ENCODE results near the gene OPRD1. TPM values are rescaled to one million over a fixed set of nuclear protein-coding genes. Genes with fewer than 3 reads are reported as not detected.
"Not testable (repeated sequence)": the region's sequence is repeated elsewhere in the genome, so short reads cannot be mapped to it uniquely, and the experiment has no call there.

Gene OPRD1
- total RNA-seq, 1 donor from 2014 or later = not detected

DNA sequence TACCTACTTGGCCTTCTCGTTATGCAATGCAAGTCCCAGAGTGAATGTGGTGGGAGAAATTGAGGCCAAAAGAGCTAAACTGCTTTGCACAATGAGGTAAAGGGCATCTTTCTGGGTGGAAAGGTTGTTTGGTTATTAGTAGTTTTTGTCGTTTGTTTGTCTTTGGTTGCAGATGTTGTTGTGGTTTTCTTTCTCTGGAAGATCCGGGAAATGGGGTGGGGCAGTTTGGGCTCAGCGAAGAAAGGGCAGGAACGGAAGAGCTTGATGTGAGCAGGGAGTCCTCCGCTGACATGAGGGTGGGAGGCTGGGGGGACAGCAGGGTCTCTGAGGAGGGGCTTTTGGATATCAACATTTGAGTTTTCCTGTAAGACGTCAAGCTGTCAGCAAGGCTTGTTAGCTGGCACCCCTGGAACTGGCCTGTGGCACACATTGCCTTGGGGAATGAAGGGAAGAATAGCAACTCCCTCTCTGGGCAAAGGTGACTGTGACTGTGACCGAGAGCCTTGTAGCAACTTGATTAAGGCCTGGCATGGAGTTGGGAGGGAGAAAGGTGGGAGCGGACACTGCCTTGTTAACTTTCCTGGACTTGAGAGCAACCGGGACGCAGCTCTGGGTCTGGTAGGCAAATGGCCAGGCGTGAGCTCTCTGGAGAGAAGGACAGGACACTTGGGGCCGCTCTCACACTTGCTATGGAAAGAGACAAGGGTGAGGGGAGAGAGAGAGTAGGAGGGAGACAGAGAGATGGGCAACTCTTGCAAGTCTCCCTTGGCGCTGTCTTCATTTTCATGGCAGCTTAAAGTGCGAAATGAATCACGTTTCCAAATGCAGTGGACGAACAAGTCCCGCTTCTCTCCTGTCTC lies 15.4 kb upstream of the OPRD1 start:
- intact Hi-C loops (cut with DNase I) = no loop called here
- ATAC-seq (peak; percentile 30), DNase-seq (ENCODE audit: low spot score) (no peak)

DNA sequence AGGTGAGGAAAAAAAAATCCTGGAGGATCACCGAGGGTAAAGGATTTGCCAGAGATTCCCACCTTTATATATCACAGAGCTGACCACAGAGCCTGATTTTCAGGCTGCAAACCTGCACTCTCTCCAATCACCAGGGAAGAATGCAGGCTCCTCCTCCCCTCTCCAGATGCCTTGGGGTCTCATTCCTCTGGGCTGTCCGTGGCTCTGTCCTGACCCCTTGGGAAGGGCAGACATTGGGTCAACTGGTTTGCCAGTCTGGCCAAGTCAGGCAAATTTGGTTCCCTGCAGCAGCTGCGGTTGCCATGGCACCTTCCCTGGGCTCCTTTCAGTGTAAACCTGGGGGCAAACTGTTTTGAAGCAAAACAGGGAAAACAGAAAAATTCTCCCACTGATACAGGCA lies 11.6 kb upstream of the OPRD1 start:
- DNase-seq (ENCODE audit: low spot score) (no peak), ATAC-seq (no peak)
- intact Hi-C loops (cut with DNase I) = loop anchor here (10.0 kb wide), 1 partner anchor 64 kb away; no protein-coding TSS in a partner anchor

DNA sequence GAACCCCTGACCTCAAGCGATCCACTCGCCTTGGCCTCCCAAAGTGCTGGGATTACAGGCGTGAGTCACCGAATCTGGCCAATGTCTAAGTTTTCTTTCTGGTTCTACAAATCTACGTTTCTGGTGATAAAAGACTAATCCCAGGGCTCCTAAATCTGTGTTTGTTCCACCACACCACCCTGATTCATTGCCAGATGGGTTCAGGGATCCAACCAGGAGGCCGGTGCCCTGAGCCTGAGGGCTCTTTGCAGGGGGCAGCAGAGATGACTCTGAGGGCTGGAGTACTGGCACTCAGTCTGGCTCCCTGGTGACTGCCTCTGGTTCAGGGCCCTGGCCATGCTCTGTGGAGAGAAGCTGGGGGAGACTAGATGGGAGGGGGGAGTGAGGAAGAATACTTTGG lies 10.5 kb upstream of the OPRD1 start:
- intact Hi-C loops (cut with DNase I) = loop anchor here (10.0 kb wide), 1 partner anchor 63 kb away; no protein-coding TSS in a partner anchor
- no peak for ATAC-seq
- no peak for DNase-seq (ENCODE audit: low spot score)

DNA sequence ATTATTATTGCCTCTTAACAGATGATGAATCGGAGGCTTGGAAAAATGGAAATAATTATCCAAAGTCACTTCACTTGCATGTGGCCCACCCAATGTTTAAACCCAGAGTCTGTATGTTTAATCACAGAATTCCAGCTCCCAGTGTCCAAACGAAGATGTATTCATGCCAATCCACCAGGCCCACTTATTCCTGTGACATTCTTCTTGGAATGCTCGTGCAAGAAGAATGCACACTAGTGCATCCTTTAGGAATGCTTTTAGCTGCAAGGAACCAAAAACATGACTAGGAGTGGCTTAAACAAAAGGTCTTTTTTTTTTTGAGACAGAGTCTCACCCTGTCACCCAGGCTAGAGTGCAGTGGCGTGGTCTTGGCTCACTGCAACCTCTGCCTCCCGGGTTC lies 8.9 kb upstream of the OPRD1 start:
- intact Hi-C loops (cut with DNase I) = loop anchor here (10.0 kb wide), 1 partner anchor 62 kb away; no protein-coding TSS in a partner anchor
- no peak for ATAC-seq

DNA sequence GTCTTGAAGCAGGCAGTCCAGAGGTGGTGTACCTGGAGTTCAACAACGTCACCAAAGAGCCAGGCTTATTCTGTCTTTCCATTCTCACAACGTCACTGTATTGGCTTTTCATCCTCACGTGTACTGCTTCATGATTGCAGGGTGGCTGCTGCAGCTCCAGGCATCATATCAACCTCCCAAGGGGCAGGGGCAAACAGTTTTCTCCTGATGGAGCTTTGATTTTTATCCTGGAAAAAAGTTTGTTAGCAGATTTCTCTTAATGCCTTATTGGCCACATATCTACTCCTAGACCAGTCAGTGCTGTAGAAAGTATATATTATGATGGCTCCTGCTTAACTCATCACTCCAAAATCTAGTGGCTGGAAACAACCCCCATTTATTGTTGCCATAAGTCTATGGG lies 8.3 kb upstream of the OPRD1 start:
- no peak for ATAC-seq
- intact Hi-C loops (cut with DNase I) = loop anchor here (10.0 kb wide), 1 partner anchor 61 kb away; no protein-coding TSS in a partner anchor
- DNase-seq (ENCODE audit: low spot score) = no peak

More for the DNA sequence above, 8.9 kb upstream of the OPRD1 start:
- no peak for DNase-seq (ENCODE audit: low spot score)

DNA sequence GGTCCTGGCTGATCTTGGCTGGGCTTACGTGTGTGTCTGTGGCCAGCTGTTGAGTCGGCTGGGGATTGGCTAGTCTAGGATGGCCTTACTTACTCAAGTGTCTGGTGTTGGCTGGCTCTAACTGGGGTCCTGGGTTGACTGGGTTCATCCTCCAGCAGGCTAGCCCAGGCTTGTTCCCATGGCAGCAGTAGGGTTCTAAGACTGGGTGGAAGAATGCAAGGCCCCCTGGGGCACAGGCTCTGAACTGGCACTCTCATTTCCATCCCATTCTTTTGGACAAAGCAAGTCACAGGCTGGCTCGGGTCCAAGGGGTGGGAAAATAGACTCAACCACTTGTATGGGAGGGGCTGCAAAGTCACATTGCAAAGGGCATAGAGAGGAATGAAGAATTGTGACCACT lies 7.9 kb upstream of the OPRD1 start:
- intact Hi-C loops (cut with DNase I) = loop anchor here (10.0 kb wide), 1 partner anchor 61 kb away; no protein-coding TSS in a partner anchor
- DNase-seq (ENCODE audit: low spot score) (no peak), ATAC-seq (no peak)

DNA sequence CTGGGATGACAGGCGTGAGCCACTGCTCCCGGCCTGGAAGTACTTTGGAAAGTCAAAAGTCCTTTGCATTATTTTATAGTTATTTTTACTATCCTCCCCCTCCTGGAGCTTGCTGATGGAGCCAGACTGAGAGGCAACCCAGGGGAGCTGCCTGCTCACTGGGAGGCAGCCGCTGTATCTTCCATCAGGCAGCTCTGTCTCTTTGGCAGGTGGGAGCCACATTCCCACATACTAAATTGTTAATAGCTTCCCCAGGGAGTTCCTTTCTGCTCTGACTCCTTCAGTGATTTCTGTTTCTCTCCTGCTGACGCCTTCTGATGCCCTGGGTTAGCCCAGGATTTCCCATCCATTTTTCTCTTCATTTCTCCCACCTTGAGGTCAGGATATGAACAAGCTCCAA lies 4.9 kb upstream of the OPRD1 start:
- ATAC-seq = no peak
- intact Hi-C loops (cut with DNase I) = loop anchor here (10.0 kb wide), 1 partner anchor 58 kb away; no protein-coding TSS in a partner anchor
- DNase-seq (ENCODE audit: low spot score) = no peak

DNA sequence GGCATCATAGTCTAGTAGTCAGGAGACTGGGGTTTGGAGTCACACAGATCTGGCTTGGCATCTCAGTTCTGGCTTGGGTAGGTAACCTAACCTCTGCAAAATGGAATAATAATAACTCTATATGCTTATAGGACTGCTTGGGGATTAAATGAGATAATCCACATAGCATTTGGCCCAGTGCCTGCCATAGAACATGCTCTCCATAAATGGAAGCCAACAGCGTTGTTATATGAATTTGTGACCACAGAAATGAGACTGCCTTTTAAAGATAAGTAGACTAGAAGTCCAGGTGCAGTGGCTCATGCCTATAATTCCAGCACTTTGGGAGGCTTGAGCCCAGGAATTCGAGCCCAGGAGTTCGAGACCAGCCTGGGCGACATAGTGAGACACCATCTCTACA lies 4.0 kb upstream of the OPRD1 start:
- ATAC-seq = no peak
- DNase-seq (ENCODE audit: low spot score) = no peak
- intact Hi-C loops (cut with DNase I) = loop anchor here (10.0 kb wide), 1 partner anchor 57 kb away; no protein-coding TSS in a partner anchor

DNA sequence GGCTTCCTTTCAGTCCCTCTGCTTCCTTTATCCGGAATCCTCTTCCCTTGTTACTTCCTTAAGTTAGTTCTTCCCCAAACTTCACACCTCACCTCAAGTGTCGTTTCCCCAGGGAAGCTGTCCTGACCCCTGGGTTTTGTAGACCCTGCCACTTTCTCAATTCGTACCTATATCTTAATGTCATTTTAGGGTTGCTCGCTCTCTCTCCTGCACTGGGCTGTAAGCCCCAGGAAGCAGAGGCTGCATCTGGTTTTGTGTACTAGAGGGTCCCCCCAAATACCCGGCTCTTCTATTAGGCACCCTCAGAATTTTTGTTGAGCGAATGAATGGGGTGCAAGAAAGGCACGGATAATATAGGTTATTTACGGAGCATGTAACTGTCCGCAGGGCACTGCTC lies 603 bp upstream of the OPRD1 start:
- no peak for DNase-seq (ENCODE audit: low spot score)
- no peak for ATAC-seq
- intact Hi-C loops (cut with DNase I) = no loop called here

DNA sequence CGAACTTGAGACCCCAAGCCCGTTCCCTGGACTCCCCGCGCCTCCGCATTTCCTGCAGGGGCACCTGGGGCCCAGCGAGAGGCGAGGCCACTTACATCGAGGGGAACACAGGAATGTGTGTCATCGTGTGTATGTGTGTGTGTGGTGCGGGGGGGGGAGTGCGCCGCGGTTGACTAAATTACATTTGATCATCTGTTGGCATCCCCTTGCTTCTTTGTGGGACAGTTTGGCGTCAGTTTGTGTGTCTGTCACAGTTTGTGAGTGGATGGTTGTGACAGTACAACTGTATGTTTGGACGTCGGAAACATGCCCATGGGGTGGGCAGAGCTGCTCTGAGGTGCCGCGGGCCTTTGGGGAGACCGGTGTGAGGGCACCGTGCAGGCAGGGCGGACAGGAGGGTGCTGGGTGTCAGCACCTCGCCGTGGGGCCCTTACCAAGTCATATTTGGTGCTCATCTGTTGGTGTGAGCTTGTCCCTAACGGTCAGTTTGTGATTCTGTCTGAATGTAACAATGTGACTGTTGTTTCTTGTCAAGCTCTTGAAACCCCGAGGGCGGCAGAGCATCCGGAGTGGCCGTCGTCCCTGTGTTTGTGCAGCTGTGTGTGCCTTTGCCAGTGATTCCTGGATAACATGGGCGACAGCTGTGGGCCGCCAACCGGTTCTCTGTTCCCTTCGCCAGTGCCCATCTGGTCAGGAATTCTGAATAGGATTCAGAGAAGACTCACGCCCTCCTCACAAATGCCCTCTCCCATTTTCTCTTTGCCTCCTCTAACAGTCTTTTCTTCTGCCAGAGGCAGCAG lies 899 bp downstream of the OPRD1 start:
- intact Hi-C loops (cut with DNase I) = no loop called here
- DNase-seq (ENCODE audit: low spot score) (no peak), ATAC-seq (no peak)

DNA sequence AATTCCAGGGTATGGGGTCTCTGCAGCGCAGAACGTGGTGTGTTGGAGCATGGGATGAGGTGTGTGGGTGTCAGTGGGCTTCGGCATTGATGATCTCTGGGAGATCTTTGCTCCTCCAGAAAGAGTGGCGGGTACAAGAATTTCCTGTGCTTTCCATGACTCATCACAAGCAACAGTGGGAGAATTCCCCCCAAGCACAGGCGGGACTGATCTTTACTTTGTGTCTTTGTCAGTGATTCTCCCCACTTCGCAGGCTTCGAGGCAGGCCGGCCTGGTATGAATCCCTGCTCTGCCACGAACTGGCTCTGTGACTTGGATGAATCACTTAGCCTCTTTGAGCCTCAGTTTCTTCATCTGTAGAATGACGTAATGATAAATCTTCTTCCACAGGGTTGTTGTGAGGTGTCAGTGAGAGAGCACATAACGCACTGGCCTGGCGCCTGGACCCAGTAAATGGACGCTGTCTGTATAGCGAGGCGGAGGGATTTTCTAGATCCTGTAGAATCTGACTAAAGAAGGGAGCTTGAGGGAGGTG lies 2.0 kb downstream of the OPRD1 start:
- no peak for DNase-seq (ENCODE audit: low spot score)
- intact Hi-C loops (cut with DNase I) = no loop called here
- no peak for ATAC-seq

DNA sequence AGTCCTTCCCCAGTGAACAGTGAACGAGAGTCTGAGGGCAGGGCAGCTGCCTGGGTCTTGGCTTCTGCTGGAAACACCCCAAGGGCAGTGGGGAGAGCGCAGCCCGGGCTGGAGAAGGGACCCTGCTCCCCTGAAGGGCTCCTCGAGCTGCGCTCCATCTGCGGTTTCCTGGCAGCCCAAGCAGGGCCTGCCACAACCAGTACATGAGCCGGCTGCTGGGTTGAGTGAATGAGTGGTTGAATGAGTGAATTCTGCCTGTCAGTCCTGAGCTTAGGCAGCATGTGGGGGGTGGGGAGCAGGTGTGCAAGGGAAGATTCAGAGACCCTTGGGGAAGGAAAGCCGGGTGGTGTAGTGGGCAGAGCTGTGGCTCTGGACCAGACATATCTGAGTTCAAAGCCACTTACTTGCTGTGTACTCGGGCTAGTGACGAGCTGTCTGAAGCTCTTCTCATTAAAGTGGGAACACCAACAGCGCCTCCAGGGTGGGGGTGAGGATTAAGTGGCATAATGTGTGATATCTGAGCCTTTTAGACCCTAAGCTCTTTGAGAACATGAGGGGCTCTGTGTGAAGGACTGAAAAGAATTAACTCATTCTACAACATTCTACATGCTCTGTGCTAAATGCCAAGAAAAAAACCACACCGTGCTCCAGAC lies 3.7 kb downstream of the OPRD1 start:
- DNase-seq (ENCODE audit: low spot score) (no peak), ATAC-seq (no peak)
- intact Hi-C loops (cut with DNase I) = no loop called here

DNA sequence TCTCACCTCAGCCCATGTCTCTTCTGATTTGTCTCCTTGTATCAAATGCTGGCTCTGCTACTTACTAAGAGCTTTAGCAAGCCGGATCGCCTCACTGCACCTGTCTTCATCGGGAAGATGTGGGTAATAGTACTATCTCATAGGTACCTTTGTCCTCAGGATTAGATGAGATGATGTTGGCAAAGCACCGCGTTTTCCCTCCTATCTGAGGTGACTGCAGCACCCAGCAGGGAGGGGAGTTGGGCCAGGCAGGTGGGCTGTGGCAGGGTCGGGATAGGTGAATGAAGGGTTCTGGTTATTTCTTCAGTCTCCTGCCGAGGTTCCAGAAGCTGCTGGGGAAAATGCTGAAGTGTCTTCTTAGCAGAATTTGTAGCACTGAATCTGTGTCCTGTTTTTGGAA lies 5.2 kb downstream of the OPRD1 start:
- intact Hi-C loops (cut with DNase I) = no loop called here
- DNase-seq (ENCODE audit: low spot score) (no peak), ATAC-seq (no peak)

DNA sequence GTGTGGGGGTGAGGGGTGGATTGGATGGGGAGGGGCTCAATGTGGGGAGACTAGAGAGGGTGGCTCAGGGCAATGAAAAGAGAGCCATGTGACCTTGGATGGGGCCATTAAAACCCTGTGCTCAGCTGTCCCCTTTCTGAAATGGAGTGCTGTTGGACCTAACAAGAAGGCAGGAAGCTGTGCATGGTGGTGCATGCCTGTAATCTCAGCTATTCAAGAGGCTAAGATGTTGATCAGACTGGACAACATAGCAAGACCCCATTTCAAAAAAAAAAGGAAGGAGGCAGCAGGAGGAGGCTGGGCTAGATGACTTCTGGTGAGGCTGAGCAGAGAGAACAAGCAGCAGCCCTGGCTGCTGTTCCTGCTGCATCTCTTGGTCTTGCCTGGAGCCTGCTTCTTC lies 7.0 kb downstream of the OPRD1 start:
- intact Hi-C loops (cut with DNase I) = no loop called here
- ATAC-seq (no peak), DNase-seq (ENCODE audit: low spot score) (no peak)

DNA sequence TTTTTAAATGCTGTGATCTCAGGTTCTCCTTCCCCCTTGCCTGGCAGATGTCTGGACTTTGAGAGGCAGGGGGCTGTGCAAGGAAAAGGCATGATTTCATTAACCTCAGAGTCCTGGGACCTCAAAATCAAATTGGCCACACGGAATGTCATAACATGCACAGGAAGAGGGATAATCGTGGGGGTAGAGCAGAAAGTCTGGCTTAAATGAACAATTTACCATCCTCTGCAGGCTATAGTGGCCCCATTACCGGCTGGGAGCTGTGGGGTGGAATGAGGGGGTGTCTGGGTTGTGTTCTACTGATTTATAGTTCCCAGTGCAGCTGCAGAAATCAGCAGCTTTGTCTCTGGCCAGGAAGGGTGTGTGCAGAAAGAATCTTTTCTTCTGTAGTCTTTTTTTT lies 10.8 kb downstream of the OPRD1 start:
- intact Hi-C loops (cut with DNase I) = no loop called here
- DNase-seq (ENCODE audit: low spot score) (no peak), ATAC-seq (no peak)

DNA sequence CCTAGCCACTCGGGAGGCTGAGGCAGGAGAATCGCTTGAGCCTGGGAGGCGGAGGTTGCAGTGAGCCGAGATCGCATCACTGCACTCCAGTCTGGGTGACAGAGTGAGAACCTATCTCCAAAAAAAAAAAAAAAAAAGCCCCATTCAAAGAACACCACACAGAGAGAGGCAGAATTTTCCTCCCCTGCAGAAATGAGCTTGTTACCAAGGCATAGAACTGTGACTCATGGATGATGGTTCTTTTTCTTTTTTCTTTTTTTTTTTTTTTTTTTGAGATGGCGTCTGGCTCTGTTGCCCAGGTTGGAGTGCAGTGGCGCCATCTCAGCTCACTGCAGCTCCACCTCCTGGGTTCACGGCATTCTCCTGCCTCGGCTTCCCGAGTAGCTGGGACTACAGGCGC lies 12.1 kb downstream of the OPRD1 start:
- intact Hi-C loops (cut with DNase I); DNase-seq (ENCODE audit: low spot score); ATAC-seq: not testable (repeated sequence)

DNA sequence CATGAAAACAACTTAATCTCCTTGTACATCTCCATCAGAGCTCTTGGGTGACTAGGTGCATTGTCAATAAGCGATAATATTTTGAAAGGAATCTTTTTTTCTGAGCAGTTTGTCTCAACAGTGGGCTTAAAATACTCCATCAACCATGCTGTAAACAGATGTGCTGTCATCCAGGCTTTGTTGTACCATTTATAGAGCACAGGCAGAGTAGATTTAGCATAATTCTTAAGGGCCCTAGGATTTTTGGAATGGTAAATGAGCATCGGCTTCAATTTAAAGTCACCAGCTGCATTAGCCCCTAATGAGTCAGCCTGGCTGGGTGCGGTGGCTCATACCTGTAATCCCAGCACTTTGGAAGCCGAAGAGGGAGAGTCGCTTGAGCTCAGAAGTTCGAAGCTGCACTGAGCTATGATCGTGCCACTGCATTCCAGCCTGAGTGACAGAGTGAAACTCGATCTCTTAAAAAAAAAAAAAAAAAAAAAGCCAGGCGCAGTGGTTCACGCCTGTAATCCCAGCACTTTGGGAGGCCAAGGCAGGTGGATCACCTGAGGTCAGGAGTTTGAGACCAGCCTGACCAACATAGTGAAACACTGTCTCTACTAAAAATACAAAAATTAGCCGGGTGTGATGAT lies 16.4 kb downstream of the OPRD1 start:
- ATAC-seq; intact Hi-C loops (cut with DNase I); DNase-seq (ENCODE audit: low spot score): not testable (repeated sequence)

DNA sequence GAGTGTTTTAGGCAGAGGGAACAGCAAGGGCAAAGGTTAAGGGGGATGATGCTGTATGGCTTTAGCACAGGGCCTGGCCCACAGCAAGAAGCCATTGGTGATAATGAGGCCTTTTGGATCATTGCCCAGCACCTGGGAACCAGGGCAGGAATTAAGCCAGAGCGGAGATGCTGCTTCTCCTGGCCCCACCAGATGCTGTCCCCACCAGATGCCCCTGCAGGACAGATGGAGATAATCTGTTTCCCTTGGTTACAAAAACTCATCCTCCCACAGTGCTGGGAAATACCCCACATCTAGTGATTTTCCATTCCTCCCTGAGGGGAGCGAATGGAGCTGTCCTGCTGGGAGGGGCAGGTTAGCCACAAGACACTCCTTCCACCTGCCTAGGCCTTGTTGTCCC lies 18.8 kb downstream of the OPRD1 start:
- ATAC-seq (no peak), DNase-seq (ENCODE audit: low spot score) (no peak)
- intact Hi-C loops (cut with DNase I) = no loop called here

DNA sequence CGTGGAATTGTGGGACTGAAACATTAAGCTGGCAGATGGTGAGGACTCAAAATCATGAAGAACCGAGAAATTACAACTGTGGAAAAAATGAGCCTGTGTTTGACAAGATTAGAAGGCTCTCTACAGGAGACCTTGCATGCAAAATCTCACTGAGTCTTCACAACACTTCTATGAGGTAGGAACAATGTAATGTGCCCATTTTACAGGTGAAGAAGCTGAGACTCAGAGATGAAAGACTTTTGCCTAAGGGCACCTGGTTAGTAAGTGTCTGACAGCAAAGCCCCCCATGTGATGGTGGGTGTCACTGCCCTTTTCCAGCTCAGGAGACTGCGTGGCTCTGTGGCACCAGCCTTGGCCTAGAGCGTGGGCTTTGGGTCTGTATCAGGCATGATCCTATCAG lies 21.0 kb downstream of the OPRD1 start:
- ATAC-seq = no peak
- intact Hi-C loops (cut with DNase I) = no loop called here
- DNase-seq (ENCODE audit: low spot score) = no peak
